ENCODE results near the gene CCDC27.
"Not testable (repeated sequence)": the region's sequence is repeated elsewhere in the genome, so short reads cannot be mapped to it uniquely, and the experiment has no call there.

The CCDC27 gene

DNA sequence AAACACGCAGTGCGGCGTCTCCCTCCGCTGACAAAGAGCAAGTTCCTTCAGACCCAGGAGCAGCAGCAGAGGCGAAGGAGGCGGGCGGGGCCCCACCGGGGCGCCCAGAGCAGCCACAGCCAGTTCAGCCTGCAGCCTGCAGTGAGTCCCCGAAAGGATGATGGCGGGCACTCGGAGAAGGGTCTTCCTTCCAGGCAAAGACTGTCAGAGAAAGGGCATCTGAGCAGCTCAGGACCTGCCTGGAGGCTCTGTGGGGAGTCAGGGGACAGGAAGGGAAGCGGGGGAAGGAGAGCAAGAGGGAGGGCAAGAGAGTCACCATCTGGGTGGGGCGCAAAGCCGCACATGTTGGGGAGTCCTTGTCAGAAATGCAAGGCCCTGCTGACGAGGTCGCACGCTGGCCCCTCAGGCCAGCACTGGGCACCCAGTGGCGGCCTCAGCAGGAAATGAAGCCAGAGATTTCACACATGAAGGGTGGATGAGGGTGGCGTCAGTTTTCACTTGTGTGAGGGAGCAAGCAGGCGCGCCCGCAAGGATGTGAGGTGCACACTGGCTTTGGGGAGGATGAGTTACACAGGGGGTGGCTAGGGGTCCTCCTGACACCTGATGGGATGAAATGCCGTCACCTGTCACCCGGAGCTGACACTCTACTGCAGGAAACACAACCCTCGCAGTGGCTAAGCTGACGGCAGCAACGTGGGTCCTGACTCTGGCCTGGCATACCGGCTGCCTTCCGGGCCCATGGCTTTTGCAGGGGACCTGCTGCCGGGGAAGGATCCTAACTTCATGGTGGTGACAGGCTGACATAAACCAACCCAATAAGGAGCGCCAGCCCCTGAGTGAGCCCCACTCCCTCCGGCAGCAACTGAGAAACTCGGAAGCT is 37.4 kb downstream of the CCDC27 start:
- Histone ChIP-seq H3K27ac (peak overlapping the region in 1 of 11 experiments; percentile 10; a peak in 1 of 22 replicates), H4K20me1 (peaks cover 99 to 100% (median 100%) of the 10 kb centered on the region in 11 experiments), H3K36me3 (peaks cover 41 to 75% (median 54%) of the 10 kb centered on the region in 11 experiments), H3K4me3 (peak overlapping the region in 5 of 10 experiments; percentile 3 to 35 (median 6); a peak in 4 of 20 replicates), H3K4me1 (peaks cover 56 to 90% (median 83%) of the 10 kb centered on the region in 10 experiments), H3K27me3 (peaks cover 0 to 4% (median 0%) of the 10 kb centered on the region in 11 experiments; a peak in 1 of 22 replicates), H3K4me2 (peak overlapping the region; percentile 80 to 98 (median 87)), H3K9ac (peak overlapping the region; percentile 2 to 71 (median 37); a peak in 20 of 22 replicates), H3K9me3 (replicated peaks in 1 of 11) (no peaks in the 10 kb centered on the region)
- TF ChIP-seq Cebpa-rat (IDR thresholded peaks at IDR 0.05), result no peak

DNA sequence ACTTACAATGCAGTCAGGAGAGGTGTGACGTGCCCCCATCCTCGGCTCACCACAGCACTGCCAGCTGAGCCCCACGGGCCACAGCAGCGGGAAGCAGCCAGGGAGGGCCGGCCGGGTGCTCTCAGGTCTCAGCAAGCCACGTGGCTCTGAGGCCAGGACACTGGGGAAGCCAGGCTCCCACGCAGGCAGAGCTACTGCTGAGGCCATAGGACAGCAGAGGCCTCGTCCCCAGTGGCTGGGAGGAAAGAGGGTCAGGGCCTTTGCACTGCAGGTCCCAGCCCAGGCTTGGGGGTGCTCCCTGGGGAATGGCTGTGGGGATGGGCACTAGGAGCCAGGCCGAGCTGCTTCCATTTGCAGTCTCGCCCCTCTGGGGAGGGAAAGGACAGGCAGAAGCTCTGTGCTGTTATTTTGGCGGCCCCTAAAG is 38.3 kb downstream of the CCDC27 start:
- Histone ChIP-seq H3K9me3 (replicated peaks in 1 of 11) (no peaks in the 10 kb centered on the region), H3K4me2 (peak overlapping the region; percentile 80 to 98 (median 87)), H3K9ac (peak overlapping the region in 10 of 11 experiments; percentile 9 to 71 (median 44); a peak in 15 of 22 replicates), H3K27ac (no peak overlapping the region), H3K4me3 (no peak overlapping the region), H3K27me3 (no peaks in the 10 kb centered on the region), H4K20me1 (peaks cover 99 to 100% (median 100%) of the 10 kb centered on the region in 11 experiments), H3K4me1 (peaks cover 65 to 90% (median 85%) of the 10 kb centered on the region in 10 experiments), H3K36me3 (peaks cover 32 to 67% (median 46%) of the 10 kb centered on the region in 11 experiments)
- TF ChIP-seq Cebpa-rat (IDR thresholded peaks at IDR 0.05), result no peak

- no peak overlapping the region for H3K27ac ChIP-seq
- no peak overlapping the region for H3K4me3 ChIP-seq
- peak overlapping the region; percentile 80 to 98 (median 87) for H3K4me2 ChIP-seq
- H4K20me1 ChIP-seq, result peaks cover 96 to 100% (median 100%) of the 10 kb centered on the region in 11 experiments
- TF ChIP-seq Cebpa-rat (IDR thresholded peaks at IDR 0.05), result no peak
- peak overlapping the region in 7 of 11 experiments; percentile 34 to 71 (median 64); a peak in 9 of 22 replicates for H3K9ac ChIP-seq
- H3K4me1 ChIP-seq, result peaks cover 66 to 87% (median 83%) of the 10 kb centered on the region in 10 experiments
- H3K9me3 ChIP-seq (replicated peaks in 1 of 11), result no peaks in the 10 kb centered on the region
- H3K36me3 ChIP-seq, result peaks cover 28 to 63% (median 42%) of the 10 kb centered on the region in 11 experiments
- no peaks in the 10 kb centered on the region for H3K27me3 ChIP-seq
Measured at GRCh38 chr1:3790952-3791351, 38.7 kb downstream of the CCDC27 start.

GRCh38 chr1:3795453-3796214 is 43.4 kb downstream of the CCDC27 start:
- peaks cover 12 to 37% (median 22%) of the 10 kb centered on the region in 11 experiments; a peak in 20 of 22 replicates for H3K36me3 ChIP-seq
- peak overlapping the region; percentile 82 to 95 (median 88) for H3K9ac ChIP-seq
- peaks cover 36 to 53% (median 45%) of the 10 kb centered on the region in 10 experiments for H3K4me1 ChIP-seq
- TF ChIP-seq Cebpa-rat (IDR thresholded peaks at IDR 0.05), result no peak
- peaks cover 49 to 56% (median 56%) of the 10 kb centered on the region in 11 experiments for H4K20me1 ChIP-seq
- peak overlapping the region; percentile 87 to 99 (median 98) for H3K4me2 ChIP-seq
- H3K27ac ChIP-seq, result peak overlapping the region; percentile 55 to 88 (median 82)
- H3K27me3 ChIP-seq, result no peaks in the 10 kb centered on the region
- peaks cover 0 to 4% (median 0%) of the 10 kb centered on the region in 11 experiments; a peak in 1 of 22 replicates for H3K9me3 ChIP-seq (replicated peaks in 1 of 11)
- H3K4me3 ChIP-seq, result peak overlapping the region; percentile 88 to 99 (median 93)

DNA sequence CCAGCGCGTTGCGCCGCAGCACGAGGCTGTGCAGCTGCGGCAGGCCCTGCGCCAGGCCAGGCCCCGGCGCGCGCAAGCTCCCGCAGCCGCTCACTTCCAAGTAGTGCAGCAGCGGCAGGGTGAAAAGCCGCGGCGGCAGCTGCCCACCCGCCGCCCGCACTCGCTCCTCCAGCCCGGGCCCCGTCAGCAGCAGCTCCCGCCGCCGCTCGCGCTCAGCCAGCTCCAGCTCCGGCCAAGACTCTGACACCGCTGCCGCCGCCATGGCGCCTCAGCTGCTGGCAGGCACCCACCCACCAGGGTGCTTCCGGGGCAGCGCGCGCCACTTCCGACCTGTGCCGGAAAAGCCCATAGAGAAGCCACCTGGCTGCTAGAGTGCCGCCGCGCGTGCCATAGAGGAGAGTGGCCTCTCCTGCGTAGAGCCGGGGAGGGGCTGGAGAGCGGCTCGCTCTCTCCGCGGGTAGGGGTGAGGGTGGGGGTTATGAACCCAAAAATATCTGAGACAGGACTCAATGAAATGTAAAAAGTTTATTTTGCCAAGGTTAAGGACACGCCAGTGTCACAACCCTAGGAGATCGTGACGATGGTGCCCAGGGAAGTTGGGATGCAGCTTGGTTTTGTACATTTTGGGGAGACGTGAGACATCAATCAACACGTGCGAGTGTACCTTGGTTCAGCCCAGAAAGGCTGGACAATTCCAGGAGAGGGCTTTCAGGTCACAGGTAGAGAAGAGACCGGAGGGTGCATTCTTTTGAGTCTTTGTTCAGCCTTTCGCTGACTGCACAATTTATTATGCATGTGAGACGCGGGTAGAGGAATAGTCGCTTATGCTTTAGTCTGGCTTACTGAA is 44.2 kb downstream of the CCDC27 start, which contains the start of gene LRRC47:
Gene LRRC47 (minus strand): TSS at position 284 of the 847 bp plus-strand sequence. CDS start 22 bp downstream, at position 262.
- H3K4me2 ChIP-seq, result peak within 1 kb of the TSS; percentile 87 to 99 (median 98)
- H4K20me1 ChIP-seq, result peaks cover 41 to 48% (median 48%) of the 10 kb centered on the region in 11 experiments
- TF ChIP-seq Cebpa-rat (IDR thresholded peaks at IDR 0.05), result no peak
- peak within 1 kb of the TSS; percentile 82 to 95 (median 88) for H3K9ac ChIP-seq
- peaks cover 29 to 45% (median 38%) of the 10 kb centered on the region in 10 experiments for H3K4me1 ChIP-seq
- H3K4me3 ChIP-seq, result peak within 1 kb of the TSS; percentile 88 to 99 (median 93)
- H3K36me3 ChIP-seq, result peaks cover 9 to 30% (median 22%) of the 10 kb centered on the region in 11 experiments; a peak in 18 of 22 replicates
- H3K27me3 ChIP-seq, result no peaks in the 10 kb centered on the region
- H3K9me3 ChIP-seq (replicated peaks in 1 of 11), result peaks cover 0 to 9% (median 0%) of the 10 kb centered on the region in 11 experiments; a peak in 1 of 22 replicates
- H3K27ac ChIP-seq, result peak within 1 kb of the TSS; percentile 55 to 88 (median 82)

GRCh38 chr1:3799976-3800685 is 47.9 kb downstream of the CCDC27 start:
- no peak overlapping the region for H3K4me3 ChIP-seq
- H4K20me1 ChIP-seq, result peaks cover 5 to 11% (median 11%) of the 10 kb centered on the region in 11 experiments; a peak in 18 of 22 replicates
- no peaks in the 10 kb centered on the region for H3K36me3 ChIP-seq
- H3K4me2 ChIP-seq, result no peak overlapping the region
- peaks cover 0 to 9% (median 0%) of the 10 kb centered on the region in 11 experiments; a peak in 1 of 22 replicates for H3K9me3 ChIP-seq (replicated peaks in 1 of 11)
- H3K9ac ChIP-seq, result no peak overlapping the region
- TF ChIP-seq Cebpa-rat (IDR thresholded peaks at IDR 0.05), result no peak
- H3K27ac ChIP-seq, result no peak overlapping the region
- H3K27me3 ChIP-seq, result no peaks in the 10 kb centered on the region
- peaks cover 9 to 18% (median 11%) of the 10 kb centered on the region in 10 experiments for H3K4me1 ChIP-seq

DNA sequence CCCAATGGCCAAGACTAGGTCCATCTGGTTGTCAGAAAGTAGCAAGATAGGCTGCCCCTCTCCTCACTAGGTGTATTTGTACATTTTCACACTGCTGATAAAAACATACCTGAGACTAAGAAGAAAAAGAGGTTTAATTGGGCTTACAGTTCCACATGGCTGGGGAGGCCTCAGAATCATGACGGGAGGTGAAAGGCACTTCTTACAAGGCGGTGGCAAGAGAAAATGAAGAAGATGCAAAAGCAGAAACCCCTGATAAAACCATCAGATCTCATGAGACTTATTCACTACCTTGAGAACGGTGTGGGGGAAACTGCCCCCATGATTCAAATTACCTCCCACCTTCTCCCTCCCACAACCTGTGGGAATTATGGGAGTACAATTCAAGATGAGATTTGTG is 48.5 kb downstream of the CCDC27 start:
- H3K27ac ChIP-seq; H3K4me3 ChIP-seq; H4K20me1 ChIP-seq; H3K9ac ChIP-seq; H3K27me3 ChIP-seq; H3K9me3 ChIP-seq (replicated peaks in 1 of 11); H3K36me3 ChIP-seq; H3K4me2 ChIP-seq: not testable (repeated sequence)
- H3K4me1 ChIP-seq, result peaks cover 5 to 14% (median 7%) of the 10 kb centered on the region in 10 experiments; a peak in 17 of 20 replicates

Data from BLaER1 treated with 17β-estradiol and CSF1 and Interleukin-3, amounts not matched to agents 10 nM and 100 nM (cell line).